HepG2 (cell line): ENCODE measurements around the gene ZNF700. TPM values are rescaled to one million over a fixed set of nuclear protein-coding genes. Genes with fewer than 3 reads are reported as not detected.

Source experiments
- MAFK ChIP-seq, 2 experiments: IDR thresholded peaks in 1 of 2; conservative IDR thresholded peaks in 1 of 2; 2 replicates each; pipeline ENCODE4 v1.6.1; 2011; ENCODE audit warnings: improper control_type of control experiment in 2 of 2, low read length in 2 of 2
- NBN ChIP-seq: fragments of 450-650 bp; conservative IDR thresholded peaks from 2 replicates; pipeline ENCODE4 v1.6.1; 2017
- PCBP1 ChIP-seq: fragments of 200-400 bp; formaldehyde crosslinking; IDR thresholded peaks from 2 replicates; pipeline ENCODE4 v1.6.1; 2017; ENCODE audit warnings: mild to moderate bottlenecking, low read depth, low read length, borderline replicate concordance
- RNF219 ChIP-seq: sonication (generic); formaldehyde crosslinking; IDR thresholded peaks from 2 replicates; pipeline ENCODE4 v1.5.0; 2020; ENCODE audit warnings: mild to moderate bottlenecking, missing genetic modification reagents
- ZNF12 ChIP-seq: sonication (generic); formaldehyde crosslinking; IDR thresholded peaks from 2 replicates; pipeline ENCODE4 v1.5.0; 2020; ENCODE audit warnings: missing genetic modification reagents
- ZNF878 ChIP-seq: sonication (generic); formaldehyde crosslinking; IDR thresholded peaks from 2 replicates; pipeline ENCODE4 v1.8.1; 2023; ENCODE audit warnings: mild to moderate bottlenecking, missing genetic modification reagents, moderate library complexity
- polyA plus RNA-seq, 8 experiments: library from polyadenylated mRNA; depleted of rRNA in 3 of 8; stranded (reverse) in 7 of 8; unstranded in 1 of 8; fragments of >200 nt; fragmentation: Illumina TruSeq in 4 of 8; extraction: Trizol in 4 of 8; gene quantifications; 2 replicates each; pipeline versions ENCODE4 v1.2.1 to v1.2.3, GENCODE V29; 2011 to 2016; ENCODE audit warnings: low read depth in 4 of 8, missing spikeins in 1 of 8, mixed read lengths in 1 of 8; ENCODE audit not compliant: insufficient read depth in 1 of 8
- total RNA-seq, 5 experiments: library from RNA; depleted of rRNA; stranded (reverse); fragments of >200 nt; fragmentation: Illumina TruSeq; extraction: Trizol; gene quantifications; 2 replicates each; pipeline ENCODE4 v1.2.3, GENCODE V29; 2016; ENCODE audit warnings: low read depth in 1 of 5
- TF ChIP-seq, protein P1 (sequence below), 2 experiments: fragments of 450-650 bp in 1 of 2; sonication (generic) in 1 of 2; formaldehyde crosslinking in 1 of 2; IDR thresholded peaks; 2 replicates each; pipeline versions ENCODE4 v1.6.1 to v1.8.0; 2016 to 2022; ENCODE audit warnings: antibody characterized with exemption in 1 of 2, mild to moderate bottlenecking in 1 of 2, missing genetic modification reagents in 1 of 2
- TF ChIP-seq, protein P2 (sequence below): IDR thresholded peaks from 2 replicates; pipeline ENCODE4 v1.6.1; 2012; ENCODE audit warnings: low read depth, low read length, improper control_type of control experiment
- TF ChIP-seq, protein P3 (sequence below): sonication (generic); formaldehyde crosslinking; IDR thresholded peaks from 2 replicates; pipeline ENCODE4 v1.5.0; 2020; ENCODE audit warnings: missing genetic modification reagents
- TF ChIP-seq, protein P4 (sequence below): sonication (generic); formaldehyde crosslinking; IDR thresholded peaks from 2 replicates; pipeline ENCODE4 v1.5.0; 2020; ENCODE audit warnings: missing genetic modification reagents

The ZNF700 gene
- total and polyA plus RNA-seq, 2 of the 13 experiments (the other 11 are each of a cell fraction or from before 2014, with no cell fraction given), result 6.0 to 12.8 TPM

DNA sequence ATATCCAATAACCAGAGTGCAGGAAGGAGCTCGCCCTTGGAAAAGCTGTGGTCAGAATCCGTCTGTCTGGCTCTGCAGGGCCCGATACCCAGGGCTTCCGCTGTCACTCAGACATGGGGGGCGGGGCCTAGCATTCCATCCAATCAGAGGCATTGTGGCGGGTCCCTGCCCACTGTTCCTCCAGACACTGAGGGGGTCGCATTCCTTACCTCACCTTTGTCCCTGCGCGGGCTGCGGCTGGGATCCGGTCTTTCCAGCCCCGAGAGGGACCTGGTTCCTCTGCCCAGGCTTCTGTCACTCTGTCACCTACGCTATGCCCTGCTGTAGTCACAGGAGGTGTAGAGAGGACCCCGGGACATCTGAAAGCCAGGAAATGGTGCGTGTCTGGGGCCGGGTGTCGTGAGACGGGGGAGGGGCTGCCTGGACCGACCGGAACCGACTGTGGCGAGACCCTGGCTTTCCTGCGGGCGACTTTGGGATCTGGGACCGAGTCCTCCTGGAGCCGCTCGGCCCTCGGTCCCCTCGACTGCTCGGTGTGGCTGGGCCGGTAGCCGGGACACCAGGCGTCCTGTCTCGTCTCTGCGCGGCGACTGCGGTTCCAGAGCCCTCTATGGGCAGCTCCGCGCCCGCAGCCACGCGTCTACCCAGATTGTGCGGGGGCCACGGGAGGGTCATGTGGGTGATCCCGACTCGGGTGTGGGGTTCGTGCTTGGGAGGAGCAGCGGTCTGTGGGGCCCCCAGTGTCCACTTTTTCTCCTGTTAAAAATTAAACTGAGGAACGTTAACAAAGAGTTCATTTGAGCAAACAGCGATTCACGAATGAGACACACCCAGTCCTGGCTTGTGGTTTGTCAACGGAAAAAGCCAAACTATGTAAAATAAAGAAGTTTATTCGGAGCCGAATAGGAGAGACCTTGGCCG, 37.0 kb upstream of the ZNF700 start, which contains the start of gene ZNF69 (continued):
- TF ChIP-seq, protein P1, sequence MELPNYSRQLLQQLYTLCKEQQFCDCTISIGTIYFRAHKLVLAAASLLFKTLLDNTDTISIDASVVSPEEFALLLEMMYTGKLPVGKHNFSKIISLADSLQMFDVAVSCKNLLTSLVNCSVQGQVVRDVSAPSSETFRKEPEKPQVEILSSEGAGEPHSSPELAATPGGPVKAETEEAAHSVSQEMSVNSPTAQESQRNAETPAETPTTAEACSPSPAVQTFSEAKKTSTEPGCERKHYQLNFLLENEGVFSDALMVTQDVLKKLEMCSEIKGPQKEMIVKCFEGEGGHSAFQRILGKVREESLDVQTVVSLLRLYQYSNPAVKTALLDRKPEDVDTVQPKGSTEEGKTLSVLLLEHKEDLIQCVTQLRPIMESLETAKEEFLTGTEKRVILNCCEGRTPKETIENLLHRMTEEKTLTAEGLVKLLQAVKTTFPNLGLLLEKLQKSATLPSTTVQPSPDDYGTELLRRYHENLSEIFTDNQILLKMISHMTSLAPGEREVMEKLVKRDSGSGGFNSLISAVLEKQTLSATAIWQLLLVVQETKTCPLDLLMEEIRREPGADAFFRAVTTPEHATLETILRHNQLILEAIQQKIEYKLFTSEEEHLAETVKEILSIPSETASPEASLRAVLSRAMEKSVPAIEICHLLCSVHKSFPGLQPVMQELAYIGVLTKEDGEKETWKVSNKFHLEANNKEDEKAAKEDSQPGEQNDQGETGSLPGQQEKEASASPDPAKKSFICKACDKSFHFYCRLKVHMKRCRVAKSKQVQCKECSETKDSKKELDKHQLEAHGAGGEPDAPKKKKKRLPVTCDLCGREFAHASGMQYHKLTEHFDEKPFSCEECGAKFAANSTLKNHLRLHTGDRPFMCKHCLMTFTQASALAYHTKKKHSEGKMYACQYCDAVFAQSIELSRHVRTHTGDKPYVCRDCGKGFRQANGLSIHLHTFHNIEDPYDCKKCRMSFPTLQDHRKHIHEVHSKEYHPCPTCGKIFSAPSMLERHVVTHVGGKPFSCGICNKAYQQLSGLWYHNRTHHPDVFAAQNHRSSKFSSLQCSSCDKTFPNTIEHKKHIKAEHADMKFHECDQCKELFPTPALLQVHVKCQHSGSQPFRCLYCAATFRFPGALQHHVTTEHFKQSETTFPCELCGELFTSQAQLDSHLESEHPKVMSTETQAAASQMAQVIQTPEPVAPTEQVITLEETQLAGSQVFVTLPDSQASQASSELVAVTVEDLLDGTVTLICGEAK (IDR thresholded peaks at IDR 0.05), result no peak
- TF ChIP-seq, protein P1 (CRISPR knock-in tag; IDR thresholded peaks at IDR 0.05), result peak; percentile 80; the same call in 1 of the 2 replicates
- TF ChIP-seq, protein P2, sequence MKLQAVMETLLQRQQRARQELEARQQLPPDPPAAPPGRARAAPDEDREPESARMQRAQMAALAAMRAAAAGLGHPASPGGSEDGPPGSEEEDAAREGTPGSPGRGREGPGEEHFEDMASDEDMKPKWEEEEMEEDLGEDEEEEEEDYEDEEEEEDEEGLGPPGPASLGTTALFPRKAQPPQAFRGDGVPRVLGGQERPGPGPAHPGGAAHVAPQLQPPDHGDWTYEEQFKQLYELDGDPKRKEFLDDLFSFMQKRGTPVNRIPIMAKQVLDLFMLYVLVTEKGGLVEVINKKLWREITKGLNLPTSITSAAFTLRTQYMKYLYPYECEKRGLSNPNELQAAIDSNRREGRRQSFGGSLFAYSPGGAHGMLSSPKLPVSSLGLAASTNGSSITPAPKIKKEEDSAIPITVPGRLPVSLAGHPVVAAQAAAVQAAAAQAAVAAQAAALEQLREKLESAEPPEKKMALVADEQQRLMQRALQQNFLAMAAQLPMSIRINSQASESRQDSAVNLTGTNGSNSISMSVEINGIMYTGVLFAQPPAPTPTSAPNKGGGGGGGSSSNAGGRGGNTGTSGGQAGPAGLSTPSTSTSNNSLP, result no peak
- no peak for TF ChIP-seq ZNF12
- no peak for TF ChIP-seq NBN
- no peak; the same call in 1 of the 2 replicates for TF ChIP-seq RNF219 (CRISPR knock-in tag)
- no peak for TF ChIP-seq MAFK (conservative IDR thresholded peaks at IDR 0.05 in 1 of 2, IDR thresholded peaks at IDR 0.05 in 1 of 2; ENCODE audit: low read length in 2 of 2)
- TF ChIP-seq, protein P3, sequence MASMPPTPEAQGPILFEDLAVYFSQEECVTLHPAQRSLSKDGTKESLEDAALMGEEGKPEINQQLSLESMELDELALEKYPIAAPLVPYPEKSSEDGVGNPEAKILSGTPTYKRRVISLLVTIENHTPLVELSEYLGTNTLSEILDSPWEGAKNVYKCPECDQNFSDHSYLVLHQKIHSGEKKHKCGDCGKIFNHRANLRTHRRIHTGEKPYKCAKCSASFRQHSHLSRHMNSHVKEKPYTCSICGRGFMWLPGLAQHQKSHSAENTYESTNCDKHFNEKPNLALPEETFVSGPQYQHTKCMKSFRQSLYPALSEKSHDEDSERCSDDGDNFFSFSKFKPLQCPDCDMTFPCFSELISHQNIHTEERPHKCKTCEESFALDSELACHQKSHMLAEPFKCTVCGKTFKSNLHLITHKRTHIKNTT (CRISPR knock-in tag), result no peak
- TF ChIP-seq, protein P4, sequence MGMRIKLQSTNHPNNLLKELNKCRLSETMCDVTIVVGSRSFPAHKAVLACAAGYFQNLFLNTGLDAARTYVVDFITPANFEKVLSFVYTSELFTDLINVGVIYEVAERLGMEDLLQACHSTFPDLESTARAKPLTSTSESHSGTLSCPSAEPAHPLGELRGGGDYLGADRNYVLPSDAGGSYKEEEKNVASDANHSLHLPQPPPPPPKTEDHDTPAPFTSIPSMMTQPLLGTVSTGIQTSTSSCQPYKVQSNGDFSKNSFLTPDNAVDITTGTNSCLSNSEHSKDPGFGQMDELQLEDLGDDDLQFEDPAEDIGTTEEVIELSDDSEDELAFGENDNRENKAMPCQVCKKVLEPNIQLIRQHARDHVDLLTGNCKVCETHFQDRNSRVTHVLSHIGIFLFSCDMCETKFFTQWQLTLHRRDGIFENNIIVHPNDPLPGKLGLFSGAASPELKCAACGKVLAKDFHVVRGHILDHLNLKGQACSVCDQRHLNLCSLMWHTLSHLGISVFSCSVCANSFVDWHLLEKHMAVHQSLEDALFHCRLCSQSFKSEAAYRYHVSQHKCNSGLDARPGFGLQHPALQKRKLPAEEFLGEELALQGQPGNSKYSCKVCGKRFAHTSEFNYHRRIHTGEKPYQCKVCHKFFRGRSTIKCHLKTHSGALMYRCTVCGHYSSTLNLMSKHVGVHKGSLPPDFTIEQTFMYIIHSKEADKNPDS (CRISPR knock-in tag), result no peak
- TF ChIP-seq ZNF878 (CRISPR knock-in tag), result peak; percentile 70; the same call in 1 of the 2 replicates
- 0 out of 2 replicates have a peak, but pooled peaks have one; percentile 67 for TF ChIP-seq PCBP1
